NCI-H2171 treated with DMSO at 0.1 percent for 48 hours (cell line): ENCODE data around the gene FAU.

ENCODE experiments used
- DNase-seq: peaks from one replicate; lab custom pipeline; 2025; lab: John Stamatoyannopoulos, UW

FAU gene

GRCh38 chr11:65107751-65108468, 14.0 kb downstream of the FAU start:
- no peak for DNase-seq

DNA sequence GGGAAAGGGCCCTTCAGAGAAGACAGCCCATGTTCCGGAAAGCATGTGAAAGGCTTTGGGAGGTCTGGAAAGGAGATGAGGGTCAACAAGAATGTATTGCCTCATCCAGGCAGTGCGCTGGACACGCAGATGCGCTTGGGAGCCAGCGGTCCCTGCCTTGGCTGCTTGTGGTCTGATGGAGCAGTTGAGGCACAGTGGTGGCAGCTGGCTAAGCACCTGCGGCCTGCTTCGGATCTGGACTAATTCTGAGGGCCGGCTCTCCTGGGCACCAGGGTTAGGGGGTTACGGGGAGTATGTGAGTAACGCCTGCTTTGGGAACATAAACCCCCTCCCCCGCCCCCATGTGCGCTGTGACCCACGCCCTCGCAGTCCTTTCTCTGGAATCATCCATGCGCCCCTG, 14.9 kb downstream of the FAU start:
- DNase-seq = no peak

- no peak for DNase-seq
Measured at GRCh38 chr11:65104628-65105027, 17.3 kb downstream of the FAU start.

DNA sequence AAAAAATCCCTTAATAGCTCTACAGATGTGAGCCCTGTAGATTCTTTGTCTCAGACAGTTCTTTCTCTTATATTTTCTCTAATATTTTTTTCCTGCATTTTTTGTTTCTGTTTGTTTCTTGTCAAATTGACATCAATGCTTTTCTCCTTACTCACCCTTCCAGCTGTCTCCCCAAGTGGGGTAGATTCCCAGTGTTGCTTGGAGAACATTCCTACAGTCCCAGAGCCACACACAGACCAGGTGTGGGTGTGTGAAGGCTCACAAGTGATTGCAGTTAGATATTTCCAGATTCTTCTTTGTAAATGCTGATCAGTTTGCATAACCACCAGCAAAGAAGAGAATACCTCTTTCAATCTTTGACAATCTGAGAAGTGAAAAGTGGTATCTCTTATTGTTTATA, 18.5 kb downstream of the FAU start:
- no peak for DNase-seq

- DNase-seq = no peak
Measured at GRCh38 chr11:65102142-65103095, 19.5 kb downstream of the FAU start.

DNA sequence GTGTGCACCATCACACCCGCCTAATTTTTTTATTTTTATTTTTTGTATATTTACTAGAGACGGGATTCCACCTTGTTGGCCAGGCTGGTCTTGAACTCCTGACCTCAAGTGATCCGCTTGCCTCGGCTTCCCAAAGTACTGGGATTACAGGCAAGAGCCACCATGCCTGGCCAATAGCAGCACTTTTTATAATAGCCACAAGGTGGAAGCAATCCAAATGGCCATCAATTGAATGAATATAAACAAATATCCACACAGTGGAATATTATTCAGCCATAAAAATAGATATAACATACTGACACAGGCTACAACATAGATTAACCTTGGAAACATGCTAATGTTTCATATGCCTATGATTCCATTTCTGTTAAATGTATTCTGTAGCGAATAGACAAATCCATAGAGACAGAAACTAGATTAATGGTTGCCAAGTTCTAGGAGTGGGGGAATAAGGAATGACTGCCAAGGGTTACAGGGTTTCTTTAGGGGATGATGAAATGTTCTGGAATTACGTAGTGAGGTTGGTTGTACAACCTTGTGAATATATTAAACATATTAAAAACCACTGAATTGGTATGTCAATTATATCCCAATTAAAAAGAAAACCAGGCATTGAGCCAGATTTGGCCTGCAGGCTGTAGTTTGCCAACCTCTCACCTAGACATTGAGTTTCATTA, 21.1 kb downstream of the FAU start:
- DNase-seq = no peak

- no peak for DNase-seq
Measured at GRCh38 chr11:65096926-65097325, 25.0 kb downstream of the FAU start.

- peak; percentile 93 for DNase-seq
Measured at GRCh38 chr11:65095974-65096806, 25.7 kb downstream of the FAU start, which contains the start of gene VPS51. Gene VPS51, plus strand, starts transcription at chr11:65096214. Its CDS starts 37 bp downstream, at chr11:65096251.

DNA sequence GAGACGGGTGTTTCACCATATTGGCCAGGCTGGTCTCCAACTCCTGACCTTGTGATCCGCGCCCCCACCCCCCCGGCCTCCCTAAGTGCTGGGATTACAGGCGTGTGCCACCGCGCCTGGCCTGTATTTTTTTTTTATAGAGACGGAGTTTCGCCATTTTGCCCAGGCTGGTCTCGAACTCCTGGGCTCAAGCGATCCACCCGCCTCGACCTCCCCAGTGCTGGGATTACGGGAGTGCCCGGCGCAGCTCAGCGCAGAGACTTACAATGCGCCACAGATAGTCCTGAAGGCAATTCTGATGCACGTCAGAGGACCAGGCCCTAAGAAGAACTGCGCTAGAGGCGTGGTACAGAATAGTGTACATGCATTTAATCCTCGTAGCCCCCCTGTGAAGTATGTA, 26.5 kb downstream of the FAU start:
- DNase-seq = no peak

GRCh38 chr11:65090628-65091027, 31.3 kb downstream of the FAU start:
- DNase-seq = no peak

GRCh38 chr11:65089621-65090020, 32.3 kb downstream of the FAU start:
- DNase-seq = no peak

DNA sequence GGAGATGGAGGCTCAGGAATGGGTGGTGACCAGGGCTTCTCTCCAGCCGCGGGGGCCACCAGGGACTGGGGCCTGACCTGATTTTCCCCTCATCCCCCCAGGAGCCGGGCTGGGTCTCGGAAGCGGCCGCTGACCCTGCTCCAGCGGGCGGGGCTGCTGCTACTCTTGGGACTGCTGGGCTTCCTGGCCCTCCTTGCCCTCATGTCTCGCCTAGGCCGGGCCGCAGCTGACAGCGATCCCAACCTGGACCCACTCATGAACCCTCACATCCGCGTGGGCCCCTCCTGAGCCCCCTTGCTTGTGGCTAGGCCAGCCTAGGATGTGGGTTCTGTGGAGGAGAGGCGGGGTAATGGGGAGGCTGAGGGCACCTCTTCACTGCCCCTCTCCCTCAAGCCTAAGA, 34.1 kb downstream of the FAU start:
- DNase-seq = no peak

DNA sequence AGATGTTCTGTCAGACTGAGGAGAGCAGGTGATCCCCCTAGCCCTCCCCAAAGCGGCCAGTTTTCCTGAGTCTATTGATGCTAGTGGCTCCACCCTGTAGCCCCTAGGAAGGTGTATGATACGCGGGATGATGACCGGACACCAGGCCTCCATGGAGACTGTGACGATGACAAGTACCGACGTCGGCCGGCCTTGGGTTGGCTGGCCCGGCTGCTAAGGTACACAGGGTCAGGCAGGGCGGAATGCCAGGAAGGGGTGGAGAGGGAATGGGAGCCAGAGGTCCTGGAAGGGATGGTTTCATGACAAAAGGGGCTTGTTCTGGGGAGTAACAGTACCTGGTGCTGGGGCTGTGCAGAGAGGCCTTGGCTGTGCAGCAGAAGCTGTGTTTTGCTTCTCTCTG, 34.7 kb downstream of the FAU start:
- no peak for DNase-seq

DNA sequence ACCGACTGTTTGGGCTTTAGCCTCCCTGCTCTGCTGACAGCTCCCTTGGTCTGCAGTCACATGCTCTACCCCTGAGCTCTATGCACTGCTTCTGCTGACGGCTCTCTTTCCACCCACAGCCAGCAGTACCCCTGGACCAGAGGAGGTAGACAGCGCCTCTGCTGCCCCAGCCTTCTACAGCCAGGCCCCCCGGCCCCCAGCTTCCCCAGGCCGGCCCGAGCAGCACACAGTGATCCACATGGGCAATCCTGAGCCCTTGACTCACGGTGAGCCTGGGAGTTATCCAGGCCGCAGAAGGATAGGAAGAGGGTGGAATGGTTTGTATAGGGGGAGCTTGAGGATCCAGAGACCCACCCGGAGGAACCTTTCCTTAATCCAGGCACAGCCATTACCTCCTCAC, 35.1 kb downstream of the FAU start:
- no peak for DNase-seq

GRCh38 chr11:65085446-65085845, 36.5 kb downstream of the FAU start:
- no peak for DNase-seq

DNA sequence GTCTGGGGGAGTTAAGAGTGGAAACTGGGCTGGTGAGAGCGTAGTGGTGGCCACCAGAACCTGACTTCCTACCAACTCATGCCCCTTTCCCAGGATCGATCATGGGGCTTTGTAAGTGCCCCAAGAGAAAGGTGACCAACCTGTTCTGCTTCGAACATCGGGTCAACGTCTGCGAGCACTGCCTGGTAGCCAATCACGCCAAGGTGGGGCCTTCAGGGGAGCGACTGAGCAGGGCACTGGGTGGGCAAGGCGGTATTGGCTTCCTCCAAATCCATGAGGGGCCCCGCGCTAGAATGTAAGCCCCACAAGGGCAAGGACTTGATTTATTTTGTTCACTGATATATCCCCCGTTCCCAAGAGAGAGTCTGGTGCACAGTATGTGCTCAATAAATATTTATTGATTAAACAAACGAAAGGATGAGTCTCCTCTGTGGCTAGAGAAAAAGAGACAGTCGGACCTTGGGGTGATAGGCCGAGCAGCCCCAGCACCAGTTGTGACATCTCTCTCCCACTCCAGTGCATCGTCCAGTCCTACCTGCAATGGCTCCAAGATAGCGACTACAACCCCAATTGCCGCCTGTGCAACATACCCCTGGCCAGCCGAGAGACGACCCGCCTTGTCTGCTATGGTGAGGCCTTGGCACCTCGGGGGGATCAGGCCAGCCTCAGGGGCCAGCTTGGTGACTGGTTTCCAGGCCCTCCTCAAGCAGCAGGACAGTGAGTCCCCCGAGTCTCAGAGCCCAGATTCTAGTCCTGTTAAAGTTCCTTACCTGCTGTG, 37.1 kb downstream of the FAU start:
- no peak for DNase-seq

DNA sequence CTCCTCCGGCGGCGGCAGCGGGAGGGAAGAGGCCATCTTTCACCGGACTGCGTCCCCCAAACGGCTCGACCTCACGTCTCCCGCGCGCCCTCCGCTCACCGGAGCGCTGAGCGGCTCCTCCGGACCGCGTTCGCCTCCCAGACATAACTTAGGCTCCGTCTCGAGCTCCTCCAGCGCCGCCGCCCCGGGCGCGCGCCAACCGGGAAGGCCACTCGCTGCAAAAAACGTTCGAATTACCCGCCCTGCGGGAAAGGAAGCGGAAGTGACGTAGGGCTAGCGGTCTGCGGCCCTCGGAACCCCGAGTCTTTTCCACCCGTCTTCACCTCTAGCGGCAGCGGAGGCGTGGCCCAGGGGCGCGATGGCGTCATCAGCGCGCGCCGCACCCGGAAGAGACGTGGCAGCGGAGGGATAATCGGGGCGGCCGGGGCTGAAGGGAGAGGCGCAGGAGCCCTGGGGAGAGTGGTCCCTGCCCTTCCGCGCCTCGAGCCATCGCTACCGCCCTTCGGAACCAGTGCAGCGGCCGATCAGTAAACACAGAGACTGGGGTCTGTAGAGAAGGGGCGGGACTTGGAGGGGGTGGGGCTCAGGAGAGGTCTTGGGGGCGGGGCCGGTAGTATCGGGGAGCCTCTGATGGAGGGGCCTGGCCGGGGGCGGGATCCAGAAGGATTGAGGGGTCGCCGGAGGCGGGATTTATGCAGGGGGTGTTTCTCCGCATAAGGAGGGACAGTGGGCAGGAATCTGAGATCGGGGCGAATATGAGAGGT, 37.9 kb downstream of the FAU start, which contains the start of the genes CDCA5 and ZFPL1:
Gene CDCA5, minus strand, starts transcription at position 207 of the 764 bp plus-strand sequence. Its CDS starts 62 bp downstream, at position 145.
Gene ZFPL1, plus strand, starts transcription at position 389 of the 764 bp plus-strand sequence. CDS start 477 bp downstream, outside the sequence.
- peak; percentile 97 for DNase-seq

GRCh38 chr11:65083134-65083833, 38.6 kb downstream of the FAU start:
- DNase-seq = no peak

GRCh38 chr11:65078786-65079342, 43.1 kb downstream of the FAU start:
- no peak for DNase-seq
